Smooth muscle cell (in vitro differentiated cells): Measurements from ENCODE around the gene PSMB9. TPM values are rescaled to one million over a fixed set of nuclear protein-coding genes. Genes with fewer than 3 reads are reported as not detected.

Source experiments
- polyA plus RNA-seq: library from polyadenylated mRNA; unstranded; fragments of >200 nt; fragmentation: Nextera tagmentation; extraction: Ambion mirVana; gene quantifications from 2 replicates; pipeline ENCODE4 v1.2.1, GENCODE V29; 2016
- small RNA-seq: library from RNA; depleted of rRNA; stranded (forward); fragments of <200 nt; gene quantifications from one replicate; pipeline ENCODE3, GENCODE V24; 2014
- total RNA-seq: library from RNA; depleted of rRNA; stranded (reverse); fragments of >200 nt; gene quantifications from 2 replicates; pipeline ENCODE4 v1.2.3, GENCODE V29; 2014

PSMB9 gene
- total and polyA plus RNA-seq, 2 experiments from 2014 or later = 2.2 TPM; not detected in 1

Small RNA genes lying within 50 kb of the gene (small RNA-seq; reads per million reads assigned to genes)
- gene HLA-Z = not detected

Other genes with a start within 250 kb of the PSMB9 start
- gene HLA-DQA1, start 216.8 kb upstream of the PSMB9 start, total RNA-seq = 1.0 TPM in 1 of 2 replicates, not detected in the other
- gene HLA-DQA1, start 216.8 kb upstream of the PSMB9 start, polyA plus RNA-seq = not detected in 2 replicates
- 6.5 and 6.6 TPM in 2 replicates for gene HLA-DQB1, start 187.5 kb upstream of the PSMB9 start, total RNA-seq
- gene HLA-DQB1, start 187.5 kb upstream of the PSMB9 start, polyA plus RNA-seq = 8.7 and 28.0 TPM in 2 replicates
- gene HLA-DQA2, start 112.8 kb upstream of the PSMB9 start, total RNA-seq = not detected in 2 replicates
- not detected in 2 replicates for gene HLA-DQA2, start 112.8 kb upstream of the PSMB9 start, polyA plus RNA-seq
- gene HLA-DQB2, start 90.7 kb upstream of the PSMB9 start, total RNA-seq = not detected in 2 replicates
- gene HLA-DQB2, start 90.7 kb upstream of the PSMB9 start, polyA plus RNA-seq = not detected in 2 replicates
- gene HLA-DOB, start 37.2 kb upstream of the PSMB9 start, total RNA-seq = 0.09 and 1.4 TPM in 2 replicates
- not detected in 2 replicates for gene HLA-DOB, start 37.2 kb upstream of the PSMB9 start, polyA plus RNA-seq
- gene TAP2, start 15.5 kb upstream of the PSMB9 start, total RNA-seq = 5.3 and 6.1 TPM in 2 replicates
- gene TAP2, start 15.5 kb upstream of the PSMB9 start, polyA plus RNA-seq = 0.40 and 1.5 TPM in 2 replicates
- 5.0 and 10.2 TPM in 2 replicates for gene PSMB8, start 10.1 kb upstream of the PSMB9 start, total RNA-seq
- gene PSMB8, start 10.1 kb upstream of the PSMB9 start, polyA plus RNA-seq = 16.7 and 22.2 TPM in 2 replicates
- 11.2 and 13.7 TPM in 2 replicates for gene TAP1, start 488 bp upstream of the PSMB9 start, total RNA-seq
- 18.4 and 22.4 TPM in 2 replicates for gene TAP1, start 488 bp upstream of the PSMB9 start, polyA plus RNA-seq
- gene HLA-DMB, start 86.8 kb downstream of the PSMB9 start, total RNA-seq = not detected in 2 replicates
- not detected in 2 replicates for gene HLA-DMB, start 86.8 kb downstream of the PSMB9 start, polyA plus RNA-seq
- 0.90 and 3.1 TPM in 2 replicates for gene HLA-DMA, start 98.9 kb downstream of the PSMB9 start, total RNA-seq
- gene HLA-DMA, start 98.9 kb downstream of the PSMB9 start, polyA plus RNA-seq = 4.0 and 4.8 TPM in 2 replicates
- 205 and 244 TPM in 2 replicates for gene BRD2, start 114.4 kb downstream of the PSMB9 start, total RNA-seq
- 162 and 197 TPM in 2 replicates for gene BRD2, start 114.4 kb downstream of the PSMB9 start, polyA plus RNA-seq
- 0.09 TPM in 1 of 2 replicates, not detected in the other for gene HLA-DOA, start 155.4 kb downstream of the PSMB9 start, total RNA-seq
- 0.26 TPM in 1 of 2 replicates, not detected in the other for gene HLA-DOA, start 155.4 kb downstream of the PSMB9 start, polyA plus RNA-seq
- gene HLA-DPA1, start 219.5 kb downstream of the PSMB9 start, total RNA-seq = 1.1 and 1.6 TPM in 2 replicates
- gene HLA-DPA1, start 219.5 kb downstream of the PSMB9 start, polyA plus RNA-seq = 1.1 and 1.3 TPM in 2 replicates
- gene HLA-DPB1, start 221.8 kb downstream of the PSMB9 start, total RNA-seq = 10.8 and 14.8 TPM in 2 replicates
- 19.4 and 20.3 TPM in 2 replicates for gene HLA-DPB1, start 221.8 kb downstream of the PSMB9 start, polyA plus RNA-seq